Activated CD8-positive, alpha-beta memory T cell treated with anti-CD3 and anti-CD28 coated beads for 1 hour (primary cell): Measurements from ENCODE around the gene UNC5B.

ENCODE experiments used
- DNase-seq, 2 donors: peaks; one replicate each; pipeline ENCODE4 v3.0.0-alpha.2; 2020; ENCODE audit warnings: low read depth in 1 of 2; ENCODE audit errors: extremely low read depth in 1 of 2

Gene UNC5B

DNA sequence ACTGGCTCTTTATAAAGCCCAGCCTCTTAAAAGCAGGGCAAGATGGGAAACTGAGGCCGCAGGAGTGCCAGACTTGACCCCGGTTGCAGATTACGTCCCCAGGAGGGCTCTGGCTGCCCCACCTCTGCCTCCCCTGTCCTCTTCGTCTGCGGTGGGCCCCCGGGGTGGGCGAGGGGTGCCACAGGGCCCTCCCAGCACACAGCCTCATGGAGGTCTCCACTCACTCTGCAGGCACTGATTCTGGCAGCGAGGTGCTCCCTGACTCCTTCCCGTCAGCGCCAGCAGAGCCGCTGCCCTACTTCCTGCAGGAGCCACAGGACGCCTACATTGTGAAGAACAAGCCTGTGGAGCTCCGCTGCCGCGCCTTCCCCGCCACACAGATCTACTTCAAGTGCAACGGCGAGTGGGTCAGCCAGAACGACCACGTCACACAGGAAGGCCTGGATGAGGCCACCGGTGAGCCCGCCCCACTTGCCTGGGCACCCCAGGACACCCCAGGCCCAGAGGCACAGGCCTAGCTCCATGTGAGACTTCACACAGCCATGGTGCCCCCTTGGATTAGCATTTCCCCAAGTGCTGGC is 67.3 kb downstream of the UNC5B start:
- DNase-seq = no peak

DNA sequence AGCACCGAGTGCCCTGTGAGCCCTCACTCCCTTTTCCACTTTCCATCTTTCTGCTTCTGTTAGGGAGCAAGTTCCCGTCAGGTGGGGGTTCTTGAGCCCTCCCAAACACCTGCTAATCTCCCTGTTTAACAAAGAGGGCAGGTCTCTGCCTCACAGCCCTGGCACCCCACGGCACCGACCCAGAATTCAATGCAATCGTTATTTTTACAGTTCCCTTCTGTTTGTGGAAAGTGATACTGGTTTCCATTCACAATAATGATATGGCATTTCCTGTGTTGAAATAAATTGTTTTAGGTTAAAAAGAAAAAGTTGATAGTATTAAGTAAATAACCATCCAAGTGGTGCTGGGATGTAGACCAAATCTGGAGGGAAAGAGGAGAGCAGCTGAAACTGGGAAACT is 67.8 kb downstream of the UNC5B start:
- DNase-seq = no peak

DNA sequence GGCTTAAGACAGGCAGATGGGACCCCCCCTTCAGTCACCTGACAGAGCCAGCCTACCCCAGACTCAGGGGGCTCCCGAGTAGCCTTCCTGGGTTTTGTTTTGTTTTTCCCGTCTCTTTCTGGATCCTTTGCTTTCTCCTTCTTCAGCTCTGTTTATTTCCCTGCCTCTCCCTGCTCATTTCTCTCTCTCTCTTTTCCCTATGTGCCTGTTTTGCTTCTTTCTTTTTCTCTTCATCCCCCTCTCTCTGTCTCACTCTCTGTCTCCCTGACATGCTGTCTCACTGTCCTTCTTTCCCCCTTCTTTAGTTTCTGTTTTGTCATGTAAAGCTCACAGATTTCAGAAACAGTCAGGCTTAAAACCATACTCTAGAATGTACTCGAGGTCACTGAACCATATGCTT is 68.5 kb downstream of the UNC5B start:
- DNase-seq = no peak

DNA sequence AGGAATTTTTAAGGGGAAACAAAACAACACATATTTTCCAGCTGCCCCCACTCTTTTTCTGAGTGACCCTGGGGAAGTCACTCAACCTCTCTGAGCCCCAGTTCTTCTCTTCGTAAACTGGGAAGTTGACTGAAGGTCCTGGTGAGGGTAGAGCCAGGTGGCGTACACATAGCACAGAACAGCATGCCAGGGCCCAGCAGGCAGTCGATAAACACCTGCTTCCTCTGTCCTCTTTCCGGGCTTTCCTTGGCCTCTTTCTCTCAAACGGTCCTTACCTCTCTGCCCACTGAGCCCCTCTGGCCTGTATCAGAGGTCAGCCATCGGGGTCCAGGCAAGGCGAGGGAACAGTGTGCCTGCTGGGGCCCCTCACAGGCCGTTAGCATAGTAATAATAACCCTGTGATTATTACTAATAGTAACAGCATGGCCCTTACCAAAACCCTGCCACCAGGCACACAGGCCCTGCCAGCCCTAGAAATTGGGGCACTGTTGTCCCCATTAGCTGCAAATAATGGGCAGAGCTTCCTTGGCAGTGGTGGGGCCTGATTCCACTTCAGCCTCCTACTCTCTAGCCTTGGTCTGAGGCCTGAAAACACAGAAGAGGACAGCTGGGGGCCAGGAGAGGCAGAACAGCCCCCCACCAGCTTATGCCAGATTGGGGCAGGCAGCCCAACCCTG is 69.4 kb downstream of the UNC5B start:
- no peak for DNase-seq

DNA sequence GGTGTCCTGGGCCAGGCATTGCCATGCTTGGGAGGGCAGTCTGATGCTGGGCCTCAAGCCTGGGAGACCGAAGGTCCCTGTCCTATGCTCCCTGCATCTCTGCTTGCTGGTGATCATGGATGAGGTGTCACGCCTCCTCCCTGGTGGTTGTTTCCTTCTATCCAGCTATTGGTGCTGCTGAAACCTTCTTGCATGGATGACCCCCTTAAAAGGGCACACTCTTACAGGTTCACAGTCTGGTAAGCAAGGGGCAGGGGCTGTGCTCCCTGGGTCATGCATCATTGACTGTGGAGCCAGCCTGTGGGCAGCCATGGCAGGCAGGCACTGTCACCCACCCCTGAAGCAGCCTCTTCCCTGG is 69.9 kb downstream of the UNC5B start:
- DNase-seq = no peak

DNA sequence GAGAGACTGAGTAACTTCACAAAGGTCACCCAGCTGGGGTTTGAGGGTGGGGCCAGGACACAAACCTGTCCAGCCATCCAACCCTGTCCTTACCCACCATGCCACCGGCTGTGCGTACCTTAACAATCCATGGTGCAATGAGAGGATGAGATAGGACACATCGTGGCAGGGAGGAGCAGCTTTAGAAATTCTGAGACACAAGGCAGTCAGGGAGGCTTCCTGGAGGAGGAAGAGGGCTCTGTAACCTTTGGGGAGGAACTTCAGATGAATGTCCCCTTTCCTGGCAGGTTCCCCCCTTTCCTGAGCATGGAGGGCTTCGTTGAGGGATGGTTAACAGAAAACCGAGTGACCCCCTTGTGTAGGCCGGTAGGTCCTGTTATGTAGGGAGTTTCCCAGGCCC is 71.0 kb downstream of the UNC5B start:
- DNase-seq = no peak

DNA sequence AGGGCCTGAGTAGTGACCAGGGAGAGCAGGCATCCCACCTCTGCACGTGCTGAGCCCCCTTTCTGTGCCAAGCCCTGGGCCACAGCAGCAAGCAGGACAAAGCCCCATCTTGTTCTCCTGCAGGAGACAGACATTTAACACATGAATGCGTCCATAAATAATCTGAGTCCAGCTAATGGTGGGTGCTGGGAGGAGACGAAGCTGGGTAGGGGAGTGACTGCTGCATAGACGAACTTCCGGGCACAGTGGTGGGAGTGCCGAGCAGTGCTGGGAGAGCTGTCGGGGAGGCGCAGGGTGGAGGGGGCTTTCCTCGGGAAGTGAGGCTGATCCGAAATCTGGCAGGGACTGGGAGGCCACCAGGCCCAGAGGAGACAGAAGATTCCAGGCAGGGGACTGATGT is 71.5 kb downstream of the UNC5B start:
- no peak for DNase-seq

DNA sequence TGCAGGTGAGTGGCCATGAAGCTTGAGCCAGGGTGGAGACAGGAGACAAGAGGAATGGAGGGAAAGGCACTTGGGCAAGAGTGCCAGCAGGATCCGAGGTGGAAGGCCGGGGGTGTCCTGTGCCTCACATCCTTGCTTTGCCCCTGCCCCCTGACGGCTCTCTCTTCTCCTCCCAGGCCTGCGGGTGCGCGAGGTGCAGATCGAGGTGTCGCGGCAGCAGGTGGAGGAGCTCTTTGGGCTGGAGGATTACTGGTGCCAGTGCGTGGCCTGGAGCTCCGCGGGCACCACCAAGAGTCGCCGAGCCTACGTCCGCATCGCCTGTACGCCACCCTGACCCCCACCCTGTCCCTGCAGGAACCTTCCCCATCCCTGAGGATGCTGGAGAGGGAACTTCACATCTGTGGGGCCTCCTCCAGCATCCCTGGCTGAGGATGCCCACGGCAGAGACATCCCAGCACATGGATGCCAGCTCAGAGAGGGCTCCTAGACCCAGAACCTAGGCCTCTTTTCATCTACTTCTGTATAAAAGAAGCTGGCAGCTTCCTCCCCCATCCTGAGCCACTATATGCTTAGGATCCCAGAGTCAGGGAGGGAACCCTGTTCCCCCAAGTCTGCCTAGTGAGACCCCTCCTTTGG is 72.3 kb downstream of the UNC5B start:
- no peak for DNase-seq

DNA sequence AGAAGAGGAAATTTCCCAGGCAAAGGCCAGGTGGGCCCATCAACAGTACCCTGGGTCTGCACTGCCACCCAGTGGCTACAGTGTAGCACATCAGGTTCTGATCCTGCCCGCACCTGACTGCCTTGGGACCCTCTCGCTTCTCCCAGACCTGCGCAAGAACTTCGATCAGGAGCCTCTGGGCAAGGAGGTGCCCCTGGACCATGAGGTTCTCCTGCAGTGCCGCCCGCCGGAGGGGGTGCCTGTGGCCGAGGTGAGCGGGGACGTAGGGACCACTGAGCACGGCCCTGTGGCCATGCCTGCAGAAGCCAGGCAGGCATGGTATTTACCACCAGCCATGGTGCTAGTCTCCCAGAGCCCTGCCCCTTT is 72.8 kb downstream of the UNC5B start:
- no peak for DNase-seq

DNA sequence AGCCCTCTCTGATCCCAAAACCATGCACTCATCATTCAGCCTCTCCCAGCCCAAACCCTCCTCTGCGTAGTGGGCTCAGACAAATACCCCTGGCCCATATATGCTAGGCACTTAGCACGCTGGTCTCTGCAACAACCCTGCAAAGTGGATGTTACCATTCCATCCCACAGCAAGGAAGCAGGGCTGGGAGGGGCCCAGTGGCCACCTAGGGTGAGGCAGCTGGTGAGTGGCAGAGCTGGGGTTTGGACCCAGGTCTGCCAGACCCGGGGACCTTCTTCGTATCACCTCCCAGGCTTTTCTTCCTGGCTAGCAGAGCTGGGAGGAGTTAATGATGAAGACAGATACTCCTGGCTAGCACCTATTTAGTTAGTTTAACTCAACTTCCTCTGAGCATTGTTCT is 73.6 kb downstream of the UNC5B start:
- no peak for DNase-seq

DNA sequence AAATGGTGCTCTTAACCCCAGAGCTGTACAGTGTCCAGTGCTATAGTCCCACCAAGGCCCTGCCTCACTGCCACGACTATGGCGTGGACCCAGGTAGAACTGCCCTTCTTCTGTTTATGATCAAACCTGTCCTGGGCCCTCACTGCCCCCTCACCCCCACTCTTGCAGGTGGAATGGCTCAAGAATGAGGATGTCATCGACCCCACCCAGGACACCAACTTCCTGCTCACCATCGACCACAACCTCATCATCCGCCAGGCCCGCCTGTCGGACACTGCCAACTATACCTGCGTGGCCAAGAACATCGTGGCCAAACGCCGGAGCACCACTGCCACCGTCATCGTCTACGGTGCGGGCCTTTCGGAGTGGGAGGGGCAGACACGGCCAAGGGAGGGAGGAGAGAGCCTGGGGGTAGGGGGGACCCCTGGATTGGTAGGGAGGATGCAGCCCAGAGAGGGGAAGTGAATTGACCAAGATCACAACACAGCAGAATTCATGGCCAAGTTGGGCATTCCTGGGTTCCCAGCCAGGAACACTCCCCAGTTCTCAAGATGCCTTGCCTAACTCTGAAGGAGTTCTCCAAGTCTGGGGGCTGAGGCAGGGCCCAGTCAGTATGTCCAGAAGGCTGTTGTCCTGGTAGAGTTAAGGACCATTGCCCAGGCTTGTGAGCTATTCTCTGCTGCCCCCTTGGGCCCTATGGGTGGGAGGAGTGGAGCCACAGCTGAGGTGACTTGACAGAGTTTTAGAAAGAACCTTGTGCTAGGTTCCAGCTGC is 74.3 kb downstream of the UNC5B start:
- no peak for DNase-seq

DNA sequence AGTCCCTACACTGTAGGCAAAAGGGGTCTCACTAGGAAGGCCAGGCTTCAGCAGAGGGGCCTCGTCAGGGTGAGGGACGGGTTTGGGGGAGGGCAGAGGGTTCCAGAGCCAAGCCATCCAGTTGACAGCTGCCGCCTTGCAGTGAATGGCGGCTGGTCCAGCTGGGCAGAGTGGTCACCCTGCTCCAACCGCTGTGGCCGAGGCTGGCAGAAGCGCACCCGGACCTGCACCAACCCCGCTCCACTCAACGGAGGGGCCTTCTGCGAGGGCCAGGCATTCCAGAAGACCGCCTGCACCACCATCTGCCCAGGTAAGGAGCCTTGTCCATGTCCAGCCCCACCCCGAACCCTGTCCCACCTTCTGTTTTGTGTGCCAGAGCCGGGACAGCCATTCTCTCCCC is 75.1 kb downstream of the UNC5B start:
- no peak for DNase-seq

DNA sequence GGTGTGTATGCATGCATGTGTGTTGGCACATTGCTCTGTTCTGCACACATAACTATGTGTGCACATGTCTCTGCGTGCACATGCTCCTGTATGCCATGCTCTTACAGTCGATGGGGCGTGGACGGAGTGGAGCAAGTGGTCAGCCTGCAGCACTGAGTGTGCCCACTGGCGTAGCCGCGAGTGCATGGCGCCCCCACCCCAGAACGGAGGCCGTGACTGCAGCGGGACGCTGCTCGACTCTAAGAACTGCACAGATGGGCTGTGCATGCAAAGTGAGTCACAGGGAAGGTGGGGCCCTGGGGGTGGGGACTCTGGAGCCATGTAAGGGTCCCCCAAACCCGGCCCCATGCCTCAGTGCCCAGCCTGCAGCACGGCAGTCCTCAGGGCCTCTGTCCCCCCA is 76.1 kb downstream of the UNC5B start:
- DNase-seq = no peak

DNA sequence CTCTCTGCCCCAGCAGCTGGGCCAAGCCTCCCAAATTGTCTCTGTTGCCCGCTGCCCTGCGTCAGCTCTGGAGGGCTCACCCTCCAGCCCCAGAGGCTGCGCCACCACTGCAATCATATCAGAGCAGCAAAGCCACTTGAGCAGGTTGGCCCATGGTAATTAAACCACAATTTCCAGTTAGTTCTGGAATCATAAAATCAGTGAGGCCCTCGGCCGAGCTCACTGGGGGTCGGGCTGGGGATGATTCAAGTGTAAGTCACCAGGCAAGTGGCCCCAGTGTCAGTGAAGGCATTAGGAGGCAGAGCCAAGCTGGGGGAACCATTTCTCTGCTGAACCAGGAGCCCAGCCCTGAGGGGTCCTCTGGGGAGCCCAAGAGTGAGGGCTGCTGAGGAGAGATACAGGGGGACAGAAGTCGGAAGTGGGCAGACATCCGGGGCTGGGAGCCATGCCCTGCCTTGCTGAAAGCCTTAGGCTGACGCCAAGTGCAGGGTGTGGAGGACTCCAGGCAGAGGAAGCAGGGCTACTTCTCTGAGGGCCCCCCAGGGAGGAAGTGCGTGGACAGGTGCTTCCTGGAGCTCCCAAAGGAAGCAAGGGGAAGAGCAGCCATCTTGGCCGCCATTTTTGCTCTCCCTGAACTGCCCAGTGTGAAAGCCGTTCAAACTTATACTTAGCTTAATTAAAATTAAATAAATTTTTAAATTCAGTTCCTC is 77.2 kb downstream of the UNC5B start:
- DNase-seq = no peak

DNA sequence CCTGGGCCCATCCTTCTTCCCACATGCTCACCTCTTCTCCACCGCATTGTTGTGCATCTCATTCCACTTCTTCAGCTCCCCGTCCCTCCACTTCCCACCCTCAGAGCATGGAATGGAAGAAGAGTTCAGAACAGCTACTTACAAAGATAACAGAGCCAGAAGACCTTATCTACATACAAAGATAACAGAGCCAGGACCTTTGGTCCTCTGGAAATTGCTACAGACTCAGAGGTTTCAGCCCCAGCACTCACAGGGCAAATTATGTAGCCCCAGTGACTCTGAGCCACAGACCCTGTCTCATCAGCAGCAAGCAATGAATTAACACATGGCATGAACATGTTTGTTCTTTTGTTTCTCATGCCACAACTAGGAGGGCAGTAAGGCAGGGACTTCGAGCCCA is 78.0 kb downstream of the UNC5B start:
- no peak for DNase-seq

DNA sequence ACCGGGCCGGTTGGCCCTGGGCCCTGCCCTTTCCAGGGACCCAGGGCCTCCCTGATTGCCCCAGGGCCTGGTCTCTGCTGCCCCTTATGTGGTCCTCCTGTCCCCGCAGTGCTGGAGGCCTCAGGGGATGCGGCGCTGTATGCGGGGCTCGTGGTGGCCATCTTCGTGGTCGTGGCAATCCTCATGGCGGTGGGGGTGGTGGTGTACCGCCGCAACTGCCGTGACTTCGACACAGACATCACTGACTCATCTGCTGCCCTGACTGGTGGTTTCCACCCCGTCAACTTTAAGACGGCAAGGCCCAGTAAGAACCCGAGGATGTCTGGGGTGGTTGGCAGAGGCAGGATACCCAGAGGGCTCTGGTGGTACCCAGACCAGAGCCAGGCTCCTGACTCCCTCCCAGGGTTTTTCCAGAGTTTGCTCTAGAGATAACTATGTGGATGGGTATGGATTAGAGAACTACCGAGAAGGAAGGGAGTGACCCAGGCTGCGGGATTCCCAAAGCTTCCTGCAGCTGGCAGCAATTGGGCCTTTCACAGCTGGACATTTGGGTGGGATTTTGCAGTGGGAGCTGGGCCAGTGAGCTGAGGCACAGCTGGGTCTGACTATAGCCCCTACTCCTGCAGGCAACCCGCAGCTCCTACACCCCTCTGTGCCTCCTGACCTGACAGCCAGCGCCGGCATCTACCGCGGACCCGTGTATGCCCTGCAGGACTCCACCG is 78.6 kb downstream of the UNC5B start:
- DNase-seq = no peak

DNA sequence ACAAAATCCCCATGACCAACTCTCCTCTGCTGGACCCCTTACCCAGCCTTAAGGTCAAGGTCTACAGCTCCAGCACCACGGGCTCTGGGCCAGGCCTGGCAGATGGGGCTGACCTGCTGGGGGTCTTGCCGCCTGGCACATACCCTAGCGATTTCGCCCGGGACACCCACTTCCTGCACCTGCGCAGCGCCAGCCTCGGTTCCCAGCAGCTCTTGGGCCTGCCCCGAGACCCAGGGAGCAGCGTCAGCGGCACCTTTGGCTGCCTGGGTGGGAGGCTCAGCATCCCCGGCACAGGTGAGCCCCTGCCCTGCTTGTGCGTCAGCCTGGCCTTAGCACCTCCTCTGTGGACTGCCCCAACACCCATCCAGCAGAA is 79.1 kb downstream of the UNC5B start:
- DNase-seq = no peak

DNA sequence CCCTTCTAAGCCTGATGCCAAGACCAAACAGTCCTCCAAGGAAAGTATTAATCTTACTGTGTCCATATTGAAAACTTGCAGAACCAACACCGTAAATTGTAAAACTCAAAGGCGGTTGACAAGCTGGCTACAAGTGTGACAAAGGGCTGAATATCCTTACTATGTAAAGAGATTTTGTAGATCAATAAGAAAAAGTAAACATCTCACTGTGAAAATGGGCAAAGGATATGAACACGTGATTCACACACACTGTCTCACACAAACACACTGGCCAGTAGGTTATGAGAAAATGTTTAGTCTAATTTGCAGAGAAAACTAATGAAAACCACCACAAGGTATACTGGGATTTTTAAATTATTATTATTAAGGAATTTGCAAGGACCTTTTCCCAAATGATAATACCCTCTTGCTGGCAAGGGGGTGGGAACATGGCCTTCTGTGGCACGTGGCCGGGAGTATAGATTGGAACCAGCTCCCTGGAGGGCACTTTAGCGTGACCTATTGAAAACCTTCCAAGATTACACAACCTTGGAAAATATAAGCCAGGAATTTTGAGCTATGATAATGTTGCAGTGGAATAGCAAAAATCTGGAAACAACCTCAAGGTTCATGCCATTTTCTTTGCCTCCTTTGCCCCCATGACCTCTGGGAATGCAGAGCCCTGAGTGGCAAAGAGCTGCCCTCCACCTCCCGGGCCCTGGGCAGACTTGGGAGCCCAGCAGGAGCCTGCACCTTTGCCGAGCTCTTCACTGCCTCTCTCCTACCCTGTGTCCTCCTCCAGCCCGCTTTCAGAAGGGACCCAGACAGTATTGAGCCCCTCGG is 80.5 kb downstream of the UNC5B start:
- no peak for DNase-seq

DNA sequence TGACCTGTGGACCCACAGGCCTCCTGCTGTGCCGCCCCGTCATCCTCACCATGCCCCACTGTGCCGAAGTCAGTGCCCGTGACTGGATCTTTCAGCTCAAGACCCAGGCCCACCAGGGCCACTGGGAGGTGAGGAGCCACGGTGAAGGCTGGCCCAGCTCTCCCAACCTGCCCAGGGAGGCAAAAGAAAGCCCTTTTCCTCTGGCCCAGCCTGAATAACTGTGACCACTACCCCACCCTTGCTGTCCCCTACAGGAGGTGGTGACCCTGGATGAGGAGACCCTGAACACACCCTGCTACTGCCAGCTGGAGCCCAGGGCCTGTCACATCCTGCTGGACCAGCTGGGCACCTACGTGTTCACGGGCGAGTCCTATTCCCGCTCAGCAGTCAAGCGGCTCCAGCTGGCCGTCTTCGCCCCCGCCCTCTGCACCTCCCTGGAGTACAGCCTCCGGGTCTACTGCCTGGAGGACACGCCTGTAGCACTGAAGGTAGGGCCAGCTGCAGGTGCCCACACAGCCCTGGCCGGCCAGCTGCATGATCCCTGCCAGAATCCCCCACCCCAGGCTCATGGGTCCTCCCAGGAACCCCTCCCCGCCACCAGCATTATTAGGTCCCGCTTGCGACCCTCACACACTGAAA is 81.2 kb downstream of the UNC5B start:
- DNase-seq = no peak
